GM19452 (cell line): ENCODE results near the gene FAM120B.

ENCODE experiments used
- ATAC-seq: cut with Tn5 transposase; IDR thresholded peaks from one replicate; pipeline ENCODE4 v1.9.1; 2021; ENCODE audit not compliant: unreplicated experiment

The FAM120B gene

DNA sequence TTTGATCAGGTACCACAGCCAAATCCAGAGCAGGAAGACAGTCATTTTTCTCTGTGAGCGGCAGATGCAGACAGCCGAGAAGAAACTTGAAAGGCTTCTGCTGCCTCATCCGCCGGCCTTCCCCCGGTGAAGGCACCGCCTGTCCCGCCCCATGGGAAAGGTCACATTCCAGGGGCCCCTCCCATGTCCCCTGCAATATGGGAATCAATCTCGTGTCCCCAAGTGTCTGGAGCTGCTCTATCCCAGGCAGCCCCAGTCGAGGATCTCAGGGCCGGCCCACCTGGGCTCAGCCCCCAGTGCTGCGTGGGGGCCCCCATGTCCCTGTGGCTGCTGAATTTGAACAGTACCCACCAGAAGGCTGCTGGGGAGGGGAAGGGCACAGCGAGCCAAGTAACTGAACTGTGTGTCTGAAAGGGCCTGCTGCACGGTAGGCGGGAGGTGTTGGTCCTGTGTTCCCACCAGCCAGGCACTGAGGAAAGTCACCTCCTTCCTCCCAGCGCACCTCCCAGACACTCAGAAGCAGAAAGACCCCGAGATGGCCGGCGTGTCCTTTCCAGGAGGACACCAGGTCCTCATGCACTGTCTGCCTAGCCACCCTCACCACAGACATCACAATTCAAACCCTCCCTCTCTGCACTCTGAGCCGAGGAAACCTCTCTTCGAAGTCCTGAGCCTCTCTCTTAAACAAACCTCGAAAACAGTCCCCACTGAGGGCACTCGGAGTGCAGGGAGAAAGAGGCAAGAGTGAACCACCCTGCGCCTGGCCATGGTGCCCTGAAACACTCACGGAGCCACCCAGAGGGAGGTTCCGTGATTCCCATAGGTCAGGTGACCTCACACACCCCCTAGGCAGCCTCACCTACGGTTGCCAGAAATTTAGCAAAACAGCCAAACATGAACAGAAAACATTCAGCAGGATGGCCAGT lies 147.3 kb downstream of the FAM120B start:
- ATAC-seq, result no peak

DNA sequence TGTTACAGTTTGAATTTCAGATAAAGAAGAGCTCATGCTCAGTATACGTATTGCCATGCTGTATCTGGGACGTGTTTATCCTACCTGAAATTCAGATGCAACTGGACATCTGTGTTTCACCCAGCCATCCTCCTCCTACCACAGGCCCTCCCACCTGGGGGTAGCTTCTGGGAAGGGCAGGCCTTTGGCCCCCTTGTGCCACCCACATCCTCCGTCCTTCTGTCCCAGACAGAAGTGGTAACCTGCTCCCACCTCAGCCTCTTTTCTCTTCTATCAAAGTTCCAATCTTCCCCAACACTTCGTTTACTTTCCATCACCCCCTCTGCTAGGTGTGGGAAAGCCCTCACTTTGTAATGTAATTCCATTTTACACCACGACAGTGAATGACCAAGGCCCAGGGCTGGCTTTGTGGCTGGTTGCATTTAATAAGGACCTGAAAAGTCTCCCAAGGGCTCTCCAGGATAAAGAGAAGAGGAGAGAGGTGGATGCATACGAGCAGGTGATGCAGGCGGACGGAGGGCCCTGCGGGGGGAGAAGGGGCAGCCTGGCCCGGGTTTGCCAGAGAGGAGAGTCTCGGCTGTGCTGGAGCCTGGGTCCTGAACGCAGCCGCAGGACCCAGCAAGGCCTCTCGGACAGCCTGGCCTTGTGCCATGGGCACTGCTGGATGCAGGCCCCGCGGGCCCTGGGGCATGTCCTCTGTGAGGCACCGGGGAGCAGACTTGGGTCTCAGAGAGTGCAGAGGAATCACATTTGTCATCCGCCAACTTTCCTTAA lies 148.1 kb downstream of the FAM120B start:
- ATAC-seq, result no peak

DNA sequence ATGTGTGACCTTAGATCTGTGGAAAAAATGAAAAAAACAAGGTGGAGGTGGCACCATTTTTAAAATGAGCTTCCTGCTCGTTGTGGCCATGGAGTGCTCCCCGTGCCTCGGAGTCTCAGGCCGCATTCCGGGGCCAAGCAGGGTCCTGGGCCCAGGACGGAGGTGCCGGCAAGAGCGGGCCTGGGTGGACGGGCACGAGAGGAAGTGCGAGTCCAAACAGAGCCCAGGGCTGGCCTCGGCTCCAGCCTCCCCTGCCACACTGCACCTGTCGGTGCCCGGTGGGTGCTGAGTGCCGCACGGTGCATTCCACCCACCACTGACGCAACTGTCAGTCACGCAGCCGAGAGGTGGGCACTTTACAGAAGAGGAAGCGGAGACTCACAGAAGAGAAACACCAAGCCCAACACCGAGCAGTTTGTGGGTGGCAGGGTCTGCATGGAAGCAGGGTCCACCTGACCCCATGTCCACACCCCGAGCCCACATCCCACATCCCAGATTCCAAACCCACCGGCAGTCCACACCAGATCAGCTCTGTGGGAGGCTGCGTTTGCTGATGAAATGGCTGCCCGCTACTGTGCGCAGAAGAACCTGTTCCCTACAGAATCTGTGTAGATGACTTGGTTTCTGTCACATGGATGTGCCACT lies 148.9 kb downstream of the FAM120B start:
- ATAC-seq, result no peak

DNA sequence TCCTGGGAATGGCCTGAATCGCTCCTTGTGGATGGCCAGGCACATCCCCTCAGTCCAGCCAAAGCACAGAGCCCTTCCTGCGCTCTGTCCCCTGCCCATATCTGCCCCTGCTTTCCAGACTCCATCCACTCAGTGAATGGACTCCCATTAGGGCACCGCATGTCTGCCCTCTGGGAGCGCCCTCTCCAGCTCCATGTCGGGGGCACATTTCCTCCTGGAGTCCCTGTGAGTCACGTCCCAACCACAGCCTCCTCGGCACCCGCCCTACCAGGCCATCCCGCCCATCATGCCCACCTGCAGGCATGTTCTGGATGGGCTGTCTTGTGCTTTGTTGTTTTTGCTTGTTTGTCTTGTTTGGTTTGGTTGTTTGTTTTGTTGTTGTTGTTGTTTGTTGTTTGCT lies 149.8 kb downstream of the FAM120B start:
- no peak for ATAC-seq
